CD4-positive, alpha-beta T cell (primary cell): ENCODE data around the gene MYOM3. TPM values are rescaled to one million over a fixed set of nuclear protein-coding genes. Genes with fewer than 3 reads are reported as not detected.

Source experiments
- ATAC-seq: fragments of 200-7000 bp; cut with Tn5 transposase; one replicate; pipeline ENCODE4 v1.10.0; 2022; ENCODE audit warnings: mild to moderate bottlenecking; ENCODE audit not compliant: poor library complexity
- CTCF ChIA-PET: fragments of 350-600 bp; sonication (Branson Sonifier 250); formaldehyde crosslinking; loops from one replicate; lab custom pipeline; 2021; ENCODE audit warnings: antibody characterized with exemption, inconsistent platforms; lab: Charles Lee
- POLR2A ChIA-PET: fragments of 350-600 bp; sonication (Branson Sonifier 250); formaldehyde crosslinking; loops from one replicate; lab custom pipeline; 2021; ENCODE audit warnings: antibody characterized with exemption, inconsistent platforms; lab: Charles Lee
- DNase-seq, 14 experiments: peaks; one replicate each; pipeline ENCODE4 v3.0.0-alpha.2; 2013 to 2020; ENCODE audit warnings: mixed read lengths in 2 of 14
- H3K27ac ChIP-seq, 2 donors: one replicate each; pipeline versions ENCODE4 v1.5.1 to v1.7.0; 2013; ENCODE audit warnings: low read length in 2 of 2, low read depth in 1 of 2, mild to moderate bottlenecking in 1 of 2
- H3K27me3 ChIP-seq, 2 experiments: 1 replicate in 1 of 2; 2 replicates in 1 of 2; pipeline versions ENCODE4 v1.6.1 to v1.7.0; 2013; ENCODE audit warnings: low read length in 2 of 2, control low read depth in 1 of 2, mild to moderate bottlenecking in 1 of 2, moderate library complexity in 1 of 2; ENCODE audit not compliant: insufficient read depth in 2 of 2, control insufficient read depth in 1 of 2
- H3K36me3 ChIP-seq: one replicate; pipeline ENCODE4 v1.6.1; 2013; ENCODE audit warnings: low read length, control low read depth; ENCODE audit not compliant: insufficient read depth
- H3K4me1 ChIP-seq: one replicate; pipeline ENCODE4 v1.6.1; 2013; ENCODE audit warnings: low read length, control low read depth; ENCODE audit not compliant: insufficient read depth
- H3K4me3 ChIP-seq: one replicate; pipeline ENCODE4 v1.5.1; 2013; ENCODE audit warnings: mild to moderate bottlenecking, low read length, moderate library complexity
- H3K9me3 ChIP-seq, 2 experiments: 1 replicate in 1 of 2; 2 replicates in 1 of 2; pipeline versions ENCODE4 v1.6.1 to v1.7.0; 2013; ENCODE audit warnings: low read length in 2 of 2, mild to moderate bottlenecking in 2 of 2, control low read depth in 1 of 2, moderate library complexity in 1 of 2; ENCODE audit not compliant: control insufficient read depth in 1 of 2, insufficient read depth in 1 of 2
- H3K27ac Mint-ChIP-seq: one replicate; pipeline ENCODE4 v1.8.0; 2020; ENCODE audit warnings: mixed read lengths
- H3K27me3 Mint-ChIP-seq: one replicate; pipeline ENCODE4 v1.8.0; 2021; ENCODE audit warnings: mixed read lengths
- H3K36me3 Mint-ChIP-seq: one replicate; pipeline ENCODE4 v1.8.0; 2021; ENCODE audit warnings: low read depth, mixed read lengths
- H3K4me1 Mint-ChIP-seq: one replicate; pipeline ENCODE4 v1.8.0; 2021; ENCODE audit warnings: low read depth, mixed read lengths
- H3K4me3 Mint-ChIP-seq: one replicate; pipeline ENCODE4 v1.8.0; 2020; ENCODE audit warnings: mild to moderate bottlenecking, mixed read lengths
- H3K9me3 Mint-ChIP-seq: one replicate; pipeline ENCODE4 v1.8.0; 2020; ENCODE audit warnings: mixed read lengths
- intact Hi-C, 2 experiments: fragments of 100-400 bp; cut with DNase I in 1 of 2; cut with micrococcal nuclease in 1 of 2; formaldehyde crosslinking; loops; one replicate each; pipeline versions ENCODE4 v1.15.1 to v1.9.0; 2023 to 2025; cut with DNase I, micrococcal nuclease
- total RNA-seq, 174 experiments: library from RNA in 2 of 174; stranded (reverse) in 2 of 174; gene quantifications; one replicate each; pipeline ENCODE4 v1.2.3 and lab custom pipeline; 2021 to 2026
- TF ChIP-seq, protein P1 (sequence below): fragments of 200-600 bp; IDR thresholded peaks from one replicate; pipeline ENCODE4 v1.8.0; 2022; ENCODE audit warnings: antibody characterized with exemption, mild to moderate bottlenecking

MYOM3 gene
- total RNA-seq, 2 experiments from 2014 or later, result not detected

DNA sequence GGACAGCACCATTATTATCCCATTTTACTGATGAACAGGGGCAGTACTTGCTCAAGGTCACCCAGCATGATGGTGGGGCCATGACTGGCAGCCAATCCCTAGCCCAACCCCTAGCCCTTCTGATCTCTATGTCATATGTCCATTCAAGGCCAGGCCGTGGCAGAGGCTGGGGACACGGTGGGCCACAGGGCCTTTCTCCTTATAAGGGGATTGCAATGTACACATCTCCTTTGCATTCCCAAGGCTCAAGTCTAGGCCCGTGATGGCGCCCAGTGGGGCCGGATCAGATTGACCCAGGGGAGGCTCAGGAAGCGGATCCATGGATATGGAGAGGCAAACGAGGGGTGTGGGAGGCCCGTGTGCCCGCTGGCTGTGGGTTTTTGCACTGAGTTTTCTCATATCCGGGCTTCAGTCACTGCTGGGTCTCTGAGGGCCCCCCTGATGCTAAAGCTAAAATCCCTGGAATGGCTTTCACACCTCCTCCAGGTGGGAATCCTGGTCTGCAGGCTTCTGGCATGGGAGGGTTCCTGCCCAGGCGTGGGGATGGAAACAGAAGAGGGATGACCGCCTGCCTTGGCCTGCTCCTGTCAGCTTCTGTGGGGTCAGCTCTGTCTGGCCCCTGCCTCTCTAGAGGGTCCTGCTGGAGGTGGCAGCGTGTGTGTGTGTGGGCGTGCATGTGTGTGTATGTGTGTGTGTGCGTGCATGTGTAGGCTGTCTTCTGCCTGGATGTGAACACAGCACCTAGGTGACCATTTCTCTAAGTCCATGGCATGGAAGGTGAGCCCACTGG is 2.1 kb downstream of the MYOM3 start:
- Mint-ChIP-seq H3K9me3 (no peaks in the 10 kb centered on the region), H3K27ac (no peak overlapping the region), H3K4me3 (no peak overlapping the region), H3K4me1 (peaks cover 5% of the 10 kb centered on the region), H3K27me3 (peaks cover 19% of the 10 kb centered on the region), H3K36me3 (no peaks in the 10 kb centered on the region)
- ChIA-PET POLR2A (no interaction called here), CTCF (no interaction called here)
- intact Hi-C loops, result no loop called here
- Histone ChIP-seq H3K27me3 (no peaks in the 10 kb centered on the region), H3K27ac (no peak overlapping the region), H3K36me3 (no peaks in the 10 kb centered on the region), H3K4me3 (no peak overlapping the region), H3K9me3 (no peaks in the 10 kb centered on the region), H3K4me1 (peaks cover 9% of the 10 kb centered on the region)
- DNase-seq, result no peak
- TF ChIP-seq, protein P1, sequence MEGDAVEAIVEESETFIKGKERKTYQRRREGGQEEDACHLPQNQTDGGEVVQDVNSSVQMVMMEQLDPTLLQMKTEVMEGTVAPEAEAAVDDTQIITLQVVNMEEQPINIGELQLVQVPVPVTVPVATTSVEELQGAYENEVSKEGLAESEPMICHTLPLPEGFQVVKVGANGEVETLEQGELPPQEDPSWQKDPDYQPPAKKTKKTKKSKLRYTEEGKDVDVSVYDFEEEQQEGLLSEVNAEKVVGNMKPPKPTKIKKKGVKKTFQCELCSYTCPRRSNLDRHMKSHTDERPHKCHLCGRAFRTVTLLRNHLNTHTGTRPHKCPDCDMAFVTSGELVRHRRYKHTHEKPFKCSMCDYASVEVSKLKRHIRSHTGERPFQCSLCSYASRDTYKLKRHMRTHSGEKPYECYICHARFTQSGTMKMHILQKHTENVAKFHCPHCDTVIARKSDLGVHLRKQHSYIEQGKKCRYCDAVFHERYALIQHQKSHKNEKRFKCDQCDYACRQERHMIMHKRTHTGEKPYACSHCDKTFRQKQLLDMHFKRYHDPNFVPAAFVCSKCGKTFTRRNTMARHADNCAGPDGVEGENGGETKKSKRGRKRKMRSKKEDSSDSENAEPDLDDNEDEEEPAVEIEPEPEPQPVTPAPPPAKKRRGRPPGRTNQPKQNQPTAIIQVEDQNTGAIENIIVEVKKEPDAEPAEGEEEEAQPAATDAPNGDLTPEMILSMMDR, result no peak
- no peak for ATAC-seq

DNA sequence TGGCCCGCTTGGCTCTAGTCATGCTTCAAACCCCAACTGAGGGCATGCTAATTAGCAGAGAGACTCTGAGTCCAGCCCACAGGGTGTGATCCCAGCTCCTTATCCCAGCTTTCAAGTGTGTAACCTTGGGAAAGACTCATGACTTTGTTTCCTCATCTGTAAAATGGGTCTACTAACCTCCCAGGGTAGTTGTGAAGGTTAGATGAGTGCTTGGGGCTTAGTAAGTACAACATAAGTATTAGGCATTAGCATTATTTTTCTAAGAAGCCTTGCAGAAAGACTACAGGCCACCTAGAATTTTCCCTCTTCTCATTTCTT is 2.8 kb downstream of the MYOM3 start:
- TF ChIP-seq, protein P1, result no peak
- Histone ChIP-seq H3K36me3 (no peaks in the 10 kb centered on the region), H3K9me3 (no peaks in the 10 kb centered on the region), H3K4me1 (peaks cover 9% of the 10 kb centered on the region), H3K27me3 (no peaks in the 10 kb centered on the region), H3K27ac (no peak overlapping the region), H3K4me3 (no peak overlapping the region)
- no peak overlapping the region for H3K27ac Mint-ChIP-seq
- POLR2A ChIA-PET, result no interaction called here
- H3K27me3 Mint-ChIP-seq, result peaks cover 19% of the 10 kb centered on the region
- no peaks in the 10 kb centered on the region for H3K9me3 Mint-ChIP-seq
- DNase-seq, result no peak
- no peaks in the 10 kb centered on the region for H3K36me3 Mint-ChIP-seq
- no peak overlapping the region for H3K4me3 Mint-ChIP-seq
- ATAC-seq, result no peak
- CTCF ChIA-PET, result no interaction called here
- H3K4me1 Mint-ChIP-seq, result peaks cover 5% of the 10 kb centered on the region
- intact Hi-C loops, result no loop called here

DNA sequence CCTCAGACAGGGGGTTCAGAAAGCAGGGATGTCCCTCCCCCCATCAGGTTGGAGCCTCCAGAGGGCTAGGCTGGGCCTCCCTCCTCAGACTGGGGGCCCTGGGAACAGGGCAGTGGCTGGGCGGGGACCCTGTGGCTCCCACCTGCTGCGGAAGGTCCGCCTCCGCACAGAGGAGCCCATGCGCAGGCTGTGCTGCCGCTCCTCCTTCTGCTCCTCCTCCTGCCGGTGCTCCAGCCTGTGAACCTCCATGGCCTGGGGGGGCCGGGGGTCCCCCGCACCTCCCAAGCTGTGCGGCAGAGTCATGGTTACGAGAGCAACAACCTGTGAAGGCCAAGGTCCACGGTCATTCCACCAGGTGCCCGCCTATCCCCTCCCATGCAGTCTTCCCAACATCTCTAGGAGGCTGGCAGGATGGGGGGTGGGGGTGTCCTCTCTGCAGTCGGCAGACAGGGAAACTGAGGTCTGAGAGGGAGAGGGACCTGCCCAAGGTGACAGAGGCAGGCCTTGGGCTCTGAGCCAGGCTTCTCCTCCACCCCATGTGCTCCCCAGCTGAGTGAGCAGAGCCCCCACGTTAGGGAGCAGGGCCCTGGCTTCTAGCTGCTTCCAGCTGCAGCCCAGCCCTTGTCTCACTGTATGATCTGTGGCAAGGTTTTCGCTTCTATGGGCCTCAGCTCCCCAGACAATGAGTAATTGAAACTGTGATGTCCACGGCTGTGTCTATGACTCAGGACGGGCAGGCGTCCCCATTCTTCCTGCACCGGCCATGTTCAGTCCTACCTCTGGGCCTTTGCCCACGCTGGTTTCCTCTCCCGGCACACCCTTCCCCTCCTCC is 3.4 kb downstream of the MYOM3 start:
- H3K27ac Mint-ChIP-seq, result no peak overlapping the region
- DNase-seq, result no peak
- POLR2A ChIA-PET, result no interaction called here

More for the DNA sequence above, 3.4 kb downstream of the MYOM3 start:
- Histone ChIP-seq H3K27me3 (no peaks in the 10 kb centered on the region), H3K4me1 (peaks cover 9% of the 10 kb centered on the region), H3K4me3 (no peak overlapping the region), H3K36me3 (no peaks in the 10 kb centered on the region), H3K27ac (no peak overlapping the region), H3K9me3 (no peaks in the 10 kb centered on the region)
- intact Hi-C loops, result no loop called here
- Mint-ChIP-seq H3K4me3 (no peak overlapping the region), H3K4me1 (peaks cover 5% of the 10 kb centered on the region), H3K27me3 (peaks cover 13% of the 10 kb centered on the region), H3K36me3 (no peaks in the 10 kb centered on the region), H3K9me3 (no peaks in the 10 kb centered on the region)
- CTCF ChIA-PET, result no interaction called here
- no peak for ATAC-seq
- TF ChIP-seq, protein P1, result no peak
